H1 (cell line): ENCODE measurements around the gene KAT2A. TPM values are rescaled to one million over a fixed set of nuclear protein-coding genes. Genes with fewer than 3 reads are reported as not detected.

Experiments used
- CTCF ChIA-PET: fragments of 300-600 bp; sonication (Branson Sonifier 250); formaldehyde crosslinking; loops from one replicate; lab custom pipeline; 2021; ENCODE audit not compliant: partially characterized antibody; lab: Charles Lee
- POLR2A ChIA-PET: fragments of 300-600 bp; sonication (Branson Sonifier 250); formaldehyde crosslinking; loops from one replicate; lab custom pipeline; 2021; ENCODE audit warnings: inconsistent platforms; ENCODE audit not compliant: partially characterized antibody; lab: Charles Lee
- DNase-seq, 2 experiments: peaks; one replicate each; pipeline versions ENCODE4 v3.0.0 to v3.0.0-alpha.2; 2010 to 2022; ENCODE audit warnings: low spot score in 2 of 2, low read depth in 1 of 2, mixed read lengths in 1 of 2
- FAIRE-seq: peaks from 2 replicates; lab custom pipeline; 2011; peaks lifted over from hg19 to GRCh38; lab: Jason Lieb, UNC
- H2AFZ ChIP-seq: 2 replicates; pipeline ENCODE4 v1.8.1; 2012; ENCODE audit warnings: low read length, inconsistent platforms
- H2AK5ac ChIP-seq: 2 replicates; pipeline ENCODE4 v1.6.1; 2013; ENCODE audit warnings: low read depth, low read length
- H2BK120ac ChIP-seq: replicated peaks from 2 replicates; pipeline ENCODE3; 2013; ENCODE audit warnings: low read depth, low read length, inconsistent platforms
- H2BK12ac ChIP-seq: 2 replicates; pipeline ENCODE4 v1.6.1; 2013; ENCODE audit warnings: low read depth, low read length
- H2BK15ac ChIP-seq: 2 replicates; pipeline ENCODE4 v1.6.1; 2013; ENCODE audit warnings: low read length
- H2BK20ac ChIP-seq: 2 replicates; pipeline ENCODE4 v1.6.1; 2013; ENCODE audit warnings: low read length
- H2BK5ac ChIP-seq: 2 replicates; pipeline ENCODE4 v1.6.1; 2013; ENCODE audit warnings: low read depth, low read length
- H3K14ac ChIP-seq: 2 replicates; pipeline ENCODE4 v1.6.1; 2013; ENCODE audit warnings: inconsistent platforms; ENCODE audit not compliant: insufficient read length
- H3K18ac ChIP-seq: 2 replicates; pipeline ENCODE4 v1.6.1; 2013; ENCODE audit warnings: low read length; ENCODE audit errors: extremely low read depth
- H3K23ac ChIP-seq: 2 replicates; pipeline ENCODE4 v1.6.1; 2013; ENCODE audit warnings: inconsistent platforms; ENCODE audit not compliant: insufficient read length
- H3K23me2 ChIP-seq: 2 replicates; pipeline ENCODE4 v1.6.1; 2013; ENCODE audit warnings: low read depth, low read length
- H3K27ac ChIP-seq: 2 replicates; pipeline ENCODE4 v1.6.1; 2011; ENCODE audit warnings: low read depth, low read length, inconsistent platforms
- H3K27me3 ChIP-seq, 4 experiments: replicated peaks in 1 of 4; 1 replicate in 1 of 4; 2 replicates in 3 of 4; pipeline versions ENCODE4 v1.6.1 to v1.8.1; 2011 to 2013; ENCODE audit warnings: low read length in 3 of 4, mild to moderate bottlenecking in 3 of 4, inconsistent platforms in 2 of 4, mixed read lengths in 2 of 4, moderate library complexity in 1 of 4; ENCODE audit not compliant: control insufficient read depth in 3 of 4, insufficient read depth in 3 of 4; ENCODE audit errors: extremely low read depth in 1 of 4
- H3K36me3 ChIP-seq, 4 experiments: 2 replicates each; pipeline versions ENCODE4 v1.6.1 to v1.8.1; 2011 to 2013; ENCODE audit warnings: mild to moderate bottlenecking in 4 of 4, low read length in 3 of 4, moderate library complexity in 2 of 4, control low read depth in 1 of 4, inconsistent platforms in 1 of 4; ENCODE audit not compliant: insufficient read depth in 4 of 4, control insufficient read depth in 2 of 4
- H3K4ac ChIP-seq: replicated peaks from 2 replicates; pipeline ENCODE3; 2013; ENCODE audit warnings: low read length, low read depth, mixed read lengths, inconsistent platforms; ENCODE audit not compliant: insufficient read length
- H3K4me1 ChIP-seq, 4 experiments: replicated peaks in 1 of 4; 1 replicate in 1 of 4; 2 replicates in 3 of 4; pipeline versions ENCODE4 v1.6.1 to v1.8.1; 2011 to 2013; ENCODE audit warnings: low read length in 3 of 4, inconsistent platforms in 2 of 4, mixed read lengths in 1 of 4; ENCODE audit not compliant: insufficient read depth in 4 of 4, control insufficient read depth in 3 of 4
- H3K4me2 ChIP-seq, 2 experiments: 2 replicates each; pipeline versions ENCODE4 v1.6.1 to v1.8.1; 2011 to 2013; ENCODE audit warnings: low read depth in 2 of 2, low read length in 2 of 2, control low read depth in 1 of 2, inconsistent platforms in 1 of 2, mild to moderate bottlenecking in 1 of 2; ENCODE audit not compliant: insufficient read depth in 1 of 2
- H3K4me3 ChIP-seq, 4 experiments: fragments of 200-600, 300-600 bp in 1 of 4; sonication (generic), shearing (Covaris generic), sonication (Bioruptor Twin) in 1 of 4; 2 replicates each; pipeline versions ENCODE4 v1.5.1 to v1.8.1; 2011 to 2016; ENCODE audit warnings: low read length in 4 of 4, low read depth in 3 of 4, control low read depth in 2 of 4, inconsistent platforms in 2 of 4, mild to moderate bottlenecking in 2 of 4, mixed read lengths in 1 of 4, moderate library complexity in 1 of 4; ENCODE audit not compliant: insufficient read depth in 2 of 4; ENCODE audit errors: extremely low read depth in 1 of 4
- H3K56ac ChIP-seq: replicated peaks from 2 replicates; pipeline ENCODE3; 2013; ENCODE audit warnings: low read depth, mild to moderate bottlenecking, mixed read lengths, low read length, inconsistent platforms; ENCODE audit not compliant: insufficient read length
- H3K79me1 ChIP-seq: 2 replicates; pipeline ENCODE4 v1.6.1; 2013; ENCODE audit warnings: low read depth, low read length, control low read depth
- H3K79me2 ChIP-seq, 2 experiments: 2 replicates each; pipeline versions ENCODE4 v1.6.1 to v1.8.1; 2012 to 2013; ENCODE audit warnings: low read length in 2 of 2, mild to moderate bottlenecking in 2 of 2, inconsistent platforms in 1 of 2; ENCODE audit not compliant: insufficient read depth in 2 of 2, control insufficient read depth in 1 of 2
- H3K9ac ChIP-seq, 4 experiments: replicated peaks in 1 of 4; 1 replicate in 1 of 4; 2 replicates in 3 of 4; pipeline versions ENCODE4 v1.6.1 to v1.8.1; 2011 to 2013; ENCODE audit warnings: low read depth in 3 of 4, low read length in 3 of 4, control low read depth in 2 of 4, mild to moderate bottlenecking in 2 of 4, moderate library complexity in 2 of 4, inconsistent platforms in 1 of 4; ENCODE audit errors: extremely low read depth in 1 of 4
- H3K9me3 ChIP-seq, 2 experiments: 2 replicates each; pipeline versions ENCODE4 v1.6.1 to v1.8.1; 2012 to 2013; ENCODE audit warnings: mild to moderate bottlenecking in 2 of 2, moderate library complexity in 2 of 2, control low read depth in 1 of 2, inconsistent platforms in 1 of 2, low read depth in 1 of 2, low read length in 1 of 2, mixed read lengths in 1 of 2; ENCODE audit not compliant: insufficient read depth in 2 of 2
- H4K20me1 ChIP-seq, 2 experiments: replicated peaks in 1 of 2; 2 replicates each; pipeline versions ENCODE3 to v1.8.1; 2011 to 2013; ENCODE audit warnings: inconsistent platforms in 2 of 2, low read length in 2 of 2, mild to moderate bottlenecking in 1 of 2; ENCODE audit not compliant: insufficient read depth in 2 of 2, control insufficient read depth in 1 of 2
- H4K5ac ChIP-seq: 2 replicates; pipeline ENCODE4 v1.6.1; 2013; ENCODE audit warnings: low read length, low read depth, mixed read lengths, inconsistent platforms; ENCODE audit not compliant: insufficient read length
- H4K8ac ChIP-seq: 2 replicates; pipeline ENCODE4 v1.8.0; 2013; ENCODE audit warnings: mild to moderate bottlenecking, moderate library complexity, low read length, inconsistent platforms; ENCODE audit not compliant: insufficient read depth; ENCODE audit errors: extremely low read depth
- H4K91ac ChIP-seq: replicated peaks from 2 replicates; pipeline ENCODE3; 2013; ENCODE audit warnings: low read length, mixed read lengths, inconsistent platforms; ENCODE audit not compliant: insufficient read length
- CREB1 ChIP-seq: IDR thresholded peaks from 2 replicates; pipeline ENCODE4 v1.6.1; 2012; ENCODE audit warnings: inconsistent platforms
- KDM4A ChIP-seq: IDR thresholded peaks from one replicate; pipeline ENCODE4 v1.7.1; 2012; ENCODE audit warnings: low read depth, mild to moderate bottlenecking, moderate library complexity, low read length, inconsistent platforms; ENCODE audit not compliant: severe bottlenecking
- YY1 ChIP-seq: IDR thresholded peaks from 2 replicates; pipeline ENCODE4 v1.6.1; 2011; ENCODE audit warnings: low read depth, mild to moderate bottlenecking, low read length
- WGBS, 2 experiments: shearing (Covaris generic) in 1 of 2; methylation state at CpG; one replicate each; pipeline versions ENCODE4 v1.1.6 to v1.1.7; 2013 to 2015; ENCODE audit warnings: low lambda C conversion rate in 2 of 2, mixed read lengths in 2 of 2, inconsistent platforms in 1 of 2, low coverage in 1 of 2, missing lambda C conversion rate in 1 of 2; ENCODE audit not compliant: insufficient replicate concordance in 2 of 2, insufficient coverage in 1 of 2, insufficient read length in 1 of 2; ENCODE audit errors: extremely low coverage in 1 of 2, missing lambda C conversion rate in 1 of 2; 5-methylcytosine and 5-hydroxymethylcytosine counted together
- polyA plus RNA-seq, 7 experiments: library from polyadenylated mRNA; depleted of rRNA in 3 of 7; stranded (reverse) in 5 of 7; unstranded in 2 of 7; fragments of >200 nt in 5 of 7; fragments of 200-250 nt in 2 of 7; gene quantifications; 1 replicate in 5 of 7; 2 replicates in 1 of 7; 4 replicates in 1 of 7; pipeline versions ENCODE4 v1.2.1 to v1.2.3, GENCODE V29; 2011 to 2013; ENCODE audit warnings: missing spikeins in 2 of 7, mixed read lengths in 2 of 7
- total RNA-seq: library from RNA; stranded (reverse); fragmentation: NEBNext Ultra II Directional; extraction: Animal tissue kit (Norgen Biotek cat#: 25700); gene quantifications from 2 replicates; pipeline ENCODE4 v1.2.1, GENCODE V29; 2021

KAT2A gene
- total and polyA plus RNA-seq, 2 of the 8 experiments (the other 6 are each of a cell fraction or from before 2014, with no cell fraction given) = 34.2 to 40.1 TPM

DNA sequence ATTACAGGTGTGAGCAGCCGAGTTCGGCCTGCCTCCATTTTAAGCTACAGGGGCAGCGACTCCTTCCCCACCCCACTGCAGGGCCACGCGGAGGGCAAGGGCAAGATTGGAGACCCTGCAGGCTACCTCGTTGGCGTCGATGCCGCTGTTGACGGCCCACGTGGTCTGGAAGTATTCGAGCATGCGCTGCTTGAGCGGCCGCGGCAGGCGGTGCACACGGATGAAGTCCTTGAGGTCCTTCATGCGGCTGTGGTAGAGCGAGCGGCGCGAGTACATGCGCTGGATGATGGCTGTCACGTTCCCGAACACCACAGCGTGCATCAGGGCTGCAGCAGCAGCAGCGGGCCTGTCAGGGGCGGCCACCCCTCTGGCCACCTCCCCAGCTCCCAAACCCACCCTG is 48.2 kb upstream of the KAT2A start:
- H2BK120ac ChIP-seq = no peak overlapping the region
- H3K18ac ChIP-seq = no peak overlapping the region
- H4K8ac ChIP-seq = no peak overlapping the region
- no peak overlapping the region for H2AFZ ChIP-seq
- TF ChIP-seq KDM4A = no peak
- TF ChIP-seq CREB1 = no peak
- no peak for TF ChIP-seq YY1
- TF ChIP-seq, all 59 proteins: peak for 0
- FAIRE-seq = no peak
- Histone ChIP-seq H4K91ac (no peak overlapping the region), H3K4me2 (no peak overlapping the region), H3K27ac (no peak overlapping the region), H3K9me3 (no peaks in the 10 kb centered on the region), H4K5ac (no peak overlapping the region), H2BK15ac (no peak overlapping the region), H3K79me2 (no peaks in the 10 kb centered on the region), H2BK5ac (no peak overlapping the region), H2BK20ac (no peak overlapping the region), H3K36me3 (no peaks in the 10 kb centered on the region), H3K23ac (no peak overlapping the region), H3K14ac (no peak overlapping the region), H3K23me2 (no peaks in the 10 kb centered on the region), H4K20me1 (no peaks in the 10 kb centered on the region), H3K4me1 (no peaks in the 10 kb centered on the region), H3K4ac (no peak overlapping the region), H3K9ac (no peak overlapping the region), H2BK12ac (no peak overlapping the region), H3K56ac (no peak overlapping the region), H2AK5ac (no peak overlapping the region), H3K4me3 (no peak overlapping the region), H3K79me1 (no peaks in the 10 kb centered on the region), H3K27me3 (no peaks in the 10 kb centered on the region)
- POLR2A ChIA-PET = interaction anchor here (0.6 kb wide), 1 partner anchor 49 kb away, joined by 3 read pairs; no protein-coding TSS in a partner anchor
- CTCF ChIA-PET = interaction anchor here (1.4 to 3.9 kb wide), 2 partner anchors 12 to 103 kb away, joined by 3 to 21 read pairs; partner anchors contain the start of gene KCNH4
- 93% methylated on average over 29 of the region's 29 CpGs; no CpG with 5 or more reads in 1 of the 2 experiments for WGBS, 2 experiments
- no peak for DNase-seq
